ENCODE results near the gene FOXRED2. TPM values are rescaled to one million over a fixed set of nuclear protein-coding genes. Genes with fewer than 3 reads are reported as not detected.
A peak's percentile ranks its signal among the peaks of the same experiment; 100 is the strongest.

Gene FOXRED2
- total RNA-seq, 1 donor from 2014 or later: 4.7 TPM

DNA sequence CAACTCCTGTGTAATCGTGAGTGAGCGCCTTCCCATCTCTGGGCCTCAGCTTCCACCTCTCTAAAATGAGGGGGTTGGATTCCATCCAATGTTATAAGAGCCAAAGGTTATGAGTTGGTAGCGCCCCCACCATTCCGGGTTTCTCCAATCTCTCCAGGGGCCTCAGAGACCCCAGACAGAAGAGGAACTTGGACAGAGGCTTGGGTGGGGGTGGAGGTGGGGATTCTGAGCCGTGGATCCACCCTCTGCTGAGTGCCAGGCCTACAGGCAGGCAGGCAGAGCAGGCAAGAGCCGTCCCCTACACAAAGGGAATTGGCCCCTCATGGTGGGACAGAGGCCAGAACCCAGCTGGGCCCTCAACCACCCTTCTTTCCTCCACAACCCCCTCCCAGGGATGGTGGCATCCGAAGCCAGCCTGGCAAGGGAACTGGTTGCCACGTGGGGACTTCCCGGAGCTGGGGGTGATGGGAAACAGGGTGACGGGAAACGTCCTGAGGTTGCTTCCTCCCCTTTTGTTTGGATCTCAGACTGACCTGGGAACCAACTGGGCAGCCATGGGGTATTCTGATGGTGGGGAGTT lies 57.2 kb downstream of the FOXRED2 start:
- Histone ChIP-seq H3K9ac (no peak overlapping the region), H2AFZ (replicated peaks) (peak overlapping the region; percentile 72), H3K27me3 (no peaks in the 10 kb centered on the region), H3K9me3 (ENCODE audit: low read depth) (no peaks in the 10 kb centered on the region), H3K27ac (no peak overlapping the region), H3K4me1 (no peaks in the 10 kb centered on the region), H4K20me1 (ENCODE audit: low read depth) (no peaks in the 10 kb centered on the region), H3K4me2 (no peak overlapping the region), H3K36me3 (no peaks in the 10 kb centered on the region), H3F3A (ENCODE audit: low read depth) (peaks cover 19% of the 10 kb centered on the region), H3K4me3 (no peak overlapping the region), H3K79me2 (ENCODE audit: low read depth) (no peaks in the 10 kb centered on the region)
- Mint-ChIP-seq H3K9me3 (no peaks in the 10 kb centered on the region), H3K36me3 (no peaks in the 10 kb centered on the region), H3K27me3 (ENCODE audit: insufficient read depth, low read depth) (peaks cover 4% of the 10 kb centered on the region), H3K4me1 (peaks cover 17% of the 10 kb centered on the region), H3K4me3 (no peak overlapping the region), H3K27ac (no peak overlapping the region)
- TF ChIP-seq EZH2 (IDR thresholded peaks at IDR 0.05) (no peak), EZH2phosphoT487 (IDR thresholded peaks at IDR 0.05) (no peak)
- TF ChIP-seq, protein P1, sequence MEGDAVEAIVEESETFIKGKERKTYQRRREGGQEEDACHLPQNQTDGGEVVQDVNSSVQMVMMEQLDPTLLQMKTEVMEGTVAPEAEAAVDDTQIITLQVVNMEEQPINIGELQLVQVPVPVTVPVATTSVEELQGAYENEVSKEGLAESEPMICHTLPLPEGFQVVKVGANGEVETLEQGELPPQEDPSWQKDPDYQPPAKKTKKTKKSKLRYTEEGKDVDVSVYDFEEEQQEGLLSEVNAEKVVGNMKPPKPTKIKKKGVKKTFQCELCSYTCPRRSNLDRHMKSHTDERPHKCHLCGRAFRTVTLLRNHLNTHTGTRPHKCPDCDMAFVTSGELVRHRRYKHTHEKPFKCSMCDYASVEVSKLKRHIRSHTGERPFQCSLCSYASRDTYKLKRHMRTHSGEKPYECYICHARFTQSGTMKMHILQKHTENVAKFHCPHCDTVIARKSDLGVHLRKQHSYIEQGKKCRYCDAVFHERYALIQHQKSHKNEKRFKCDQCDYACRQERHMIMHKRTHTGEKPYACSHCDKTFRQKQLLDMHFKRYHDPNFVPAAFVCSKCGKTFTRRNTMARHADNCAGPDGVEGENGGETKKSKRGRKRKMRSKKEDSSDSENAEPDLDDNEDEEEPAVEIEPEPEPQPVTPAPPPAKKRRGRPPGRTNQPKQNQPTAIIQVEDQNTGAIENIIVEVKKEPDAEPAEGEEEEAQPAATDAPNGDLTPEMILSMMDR (IDR thresholded peaks at IDR 0.05): no peak
- no peak for DNase-seq (ENCODE audit: low spot score)

DNA sequence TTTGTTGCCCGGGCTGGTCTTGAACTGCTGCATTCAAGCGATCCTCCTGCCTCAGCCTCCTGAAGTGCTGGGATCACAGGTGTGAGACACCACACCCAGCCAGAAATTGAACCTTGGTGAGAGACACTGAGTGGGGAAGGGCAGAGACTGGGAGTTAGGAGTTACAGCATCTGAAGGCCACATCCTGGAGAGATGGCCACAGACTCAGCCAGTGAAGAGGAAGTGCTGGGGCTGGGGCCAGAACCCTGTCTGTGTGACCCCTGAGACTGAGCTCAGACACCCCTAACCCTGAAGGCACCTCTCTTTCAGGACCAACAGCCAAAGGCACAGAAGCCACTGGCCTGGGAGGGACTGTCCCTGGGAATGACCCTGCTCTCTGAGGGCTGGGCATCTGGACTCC lies 59.2 kb downstream of the FOXRED2 start:
- TF ChIP-seq, protein P1 (IDR thresholded peaks at IDR 0.05): no peak
- TF ChIP-seq EZH2 (IDR thresholded peaks at IDR 0.05) (no peak), EZH2phosphoT487 (IDR thresholded peaks at IDR 0.05) (no peak)
- Histone ChIP-seq H3K27me3 (no peaks in the 10 kb centered on the region), H3K4me3 (no peak overlapping the region), H3F3A (ENCODE audit: low read depth) (peaks cover 7% of the 10 kb centered on the region), H3K4me1 (no peaks in the 10 kb centered on the region), H4K20me1 (ENCODE audit: low read depth) (no peaks in the 10 kb centered on the region), H3K36me3 (no peaks in the 10 kb centered on the region), H3K9ac (no peak overlapping the region), H3K9me3 (ENCODE audit: low read depth) (no peaks in the 10 kb centered on the region), H3K4me2 (no peak overlapping the region), H3K27ac (no peak overlapping the region), H2AFZ (replicated peaks) (no peak overlapping the region), H3K79me2 (ENCODE audit: low read depth) (no peaks in the 10 kb centered on the region)
- no peaks in the 10 kb centered on the region for H3K9me3 Mint-ChIP-seq
- peaks cover 2% of the 10 kb centered on the region for H3K27me3 Mint-ChIP-seq (ENCODE audit: insufficient read depth, low read depth)
- no peak overlapping the region for H3K27ac Mint-ChIP-seq
- peaks cover 15% of the 10 kb centered on the region for H3K4me1 Mint-ChIP-seq
- H3K36me3 Mint-ChIP-seq: no peaks in the 10 kb centered on the region
- DNase-seq (ENCODE audit: low spot score): no peak
- H3K4me3 Mint-ChIP-seq: no peak overlapping the region

DNA sequence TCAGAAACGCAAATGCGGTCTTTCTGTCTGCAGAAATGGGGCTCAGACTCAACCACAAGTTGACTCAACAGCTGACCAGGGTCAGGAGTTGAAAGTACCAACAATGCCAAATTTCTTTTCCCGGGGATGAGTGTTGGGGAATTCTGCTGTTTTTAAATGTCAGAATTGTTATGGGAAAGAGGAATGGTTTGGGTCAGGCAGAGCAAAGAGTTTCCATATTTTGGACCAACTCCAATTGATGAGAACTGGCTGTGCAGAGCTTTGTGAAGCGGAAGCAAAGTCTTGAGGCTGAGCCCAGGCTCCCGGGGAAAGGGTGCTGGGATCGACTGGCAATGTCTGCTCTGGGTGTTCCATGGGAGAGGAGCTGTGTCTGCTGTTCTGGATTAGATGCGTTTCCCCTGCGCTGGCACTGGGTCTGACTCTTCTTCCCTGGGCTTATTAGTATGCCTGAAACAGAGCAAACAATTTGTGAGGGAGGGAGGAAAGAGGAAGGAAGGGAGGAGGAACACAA lies 61.6 kb downstream of the FOXRED2 start:
- Histone ChIP-seq H3K27me3 (no peaks in the 10 kb centered on the region), H3K4me2 (no peak overlapping the region), H3K79me2 (ENCODE audit: low read depth) (no peaks in the 10 kb centered on the region), H3K9me3 (ENCODE audit: low read depth) (no peaks in the 10 kb centered on the region), H3K4me1 (no peaks in the 10 kb centered on the region), H3K9ac (no peak overlapping the region), H3K27ac (no peak overlapping the region), H3K36me3 (no peaks in the 10 kb centered on the region), H3F3A (ENCODE audit: low read depth) (peaks cover 7% of the 10 kb centered on the region), H2AFZ (replicated peaks) (peak overlapping the region; percentile 45), H3K4me3 (no peak overlapping the region), H4K20me1 (ENCODE audit: low read depth) (no peaks in the 10 kb centered on the region)
- Mint-ChIP-seq H3K27me3 (ENCODE audit: insufficient read depth, low read depth) (peaks cover 2% of the 10 kb centered on the region), H3K9me3 (no peaks in the 10 kb centered on the region), H3K4me3 (no peak overlapping the region), H3K4me1 (peaks cover 10% of the 10 kb centered on the region), H3K27ac (peak overlapping the region; percentile 63), H3K36me3 (no peaks in the 10 kb centered on the region)
- no peak for DNase-seq (ENCODE audit: low spot score)
- TF ChIP-seq EZH2 (IDR thresholded peaks at IDR 0.05) (no peak), EZH2phosphoT487 (IDR thresholded peaks at IDR 0.05) (no peak)
- TF ChIP-seq, protein P1 (IDR thresholded peaks at IDR 0.05): no peak

All from neural progenitor cell (in vitro differentiated cells).